GM21423 (cell line): ENCODE data around the gene CEP295NL.
"Not testable (repeated sequence)": the region's sequence is repeated elsewhere in the genome, so short reads cannot be mapped to it uniquely, and the experiment has no call there.

ENCODE experiments used
- ATAC-seq: cut with Tn5 transposase; IDR thresholded peaks from one replicate; pipeline ENCODE4 v1.9.1; 2021; ENCODE audit warnings: mild to moderate bottlenecking, moderate library complexity; ENCODE audit not compliant: unreplicated experiment

CEP295NL gene

DNA sequence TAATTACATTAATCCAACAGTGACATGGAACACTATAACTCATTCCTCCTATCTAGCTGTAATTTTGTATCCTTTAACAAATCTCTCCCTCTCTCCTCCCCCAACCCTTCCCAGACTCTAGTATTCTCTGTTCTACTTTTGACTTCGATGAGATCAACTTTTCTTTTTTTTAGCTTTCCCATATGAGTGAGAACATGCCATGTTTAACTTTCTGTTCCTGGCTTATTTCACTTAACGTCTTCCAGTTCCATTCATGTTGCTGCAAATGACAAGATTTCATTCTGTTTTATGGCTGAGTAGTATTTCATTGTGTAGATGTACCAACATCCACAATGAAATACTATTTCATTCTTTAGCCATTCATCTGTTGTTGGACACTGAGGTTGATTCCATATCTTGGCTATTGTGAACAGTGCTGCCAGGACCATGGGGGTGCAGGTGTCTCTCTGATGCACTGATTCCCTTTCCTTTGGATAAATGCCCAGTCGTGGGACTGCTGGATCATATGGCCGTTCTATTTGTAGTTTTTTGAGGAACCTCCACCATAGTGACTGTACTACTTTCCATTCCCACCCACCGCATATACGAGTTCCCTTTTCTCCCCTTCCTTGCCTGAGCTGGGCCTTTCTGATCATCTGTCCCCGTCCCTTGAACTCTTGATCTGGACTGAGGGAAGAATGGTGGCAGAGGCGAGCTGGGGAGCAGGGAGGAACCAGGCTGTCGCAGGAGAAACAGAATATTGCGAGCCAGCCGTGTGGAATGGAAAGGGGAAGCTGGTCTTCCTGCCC lies 7.7 kb upstream of the CEP295NL start:
- ATAC-seq = no peak

DNA sequence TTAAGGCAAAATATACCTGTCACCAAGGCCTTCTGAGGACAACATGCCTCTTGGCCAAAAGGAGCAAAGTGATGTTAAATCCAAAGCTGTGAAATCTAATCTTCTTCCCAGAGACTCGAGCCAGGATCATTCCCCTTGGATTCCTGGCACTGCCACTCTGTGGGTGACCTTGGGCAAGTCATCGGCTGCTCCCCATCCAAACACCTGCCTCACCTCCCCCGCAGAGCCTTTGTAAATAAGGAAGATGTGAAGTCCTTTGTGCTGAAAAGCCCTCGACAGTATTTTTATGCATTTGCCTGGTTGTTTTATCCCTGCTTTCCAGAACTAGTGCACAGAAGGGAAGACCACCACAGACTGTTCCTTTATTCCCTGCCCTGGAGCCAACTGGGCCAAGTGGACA lies 5.4 kb upstream of the CEP295NL start:
- no peak for ATAC-seq

GRCh38 chr17:78905541-78905940 lies 2.5 kb upstream of the CEP295NL start:
- no peak for ATAC-seq

GRCh38 chr17:78905116-78905515 lies 2.1 kb upstream of the CEP295NL start:
- ATAC-seq = no peak

GRCh38 chr17:78904371-78904770 lies 1.4 kb upstream of the CEP295NL start:
- ATAC-seq = no peak

- not testable (repeated sequence) for ATAC-seq
Observed at GRCh38 chr17:78902231-78902630, 770 bp downstream of the CEP295NL start.

DNA sequence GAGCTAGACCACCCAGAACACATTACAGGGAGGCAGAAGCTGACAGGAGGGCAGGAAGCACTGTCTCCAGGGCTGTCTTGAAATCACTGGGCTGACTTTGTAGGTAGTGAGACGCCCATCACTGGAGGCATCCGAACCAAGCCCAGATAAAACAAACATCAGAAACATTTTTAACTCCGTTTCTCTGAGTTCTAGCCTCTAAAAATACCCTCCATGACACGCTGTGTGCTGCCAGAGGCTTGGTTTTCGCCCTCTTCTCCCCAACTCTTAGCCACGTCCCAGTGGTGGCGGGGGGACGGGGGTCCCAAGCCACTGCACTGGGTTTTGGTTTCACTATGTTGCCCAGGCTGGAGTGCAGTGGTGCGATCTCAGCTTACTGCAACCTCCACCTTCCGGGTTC lies 1.2 kb downstream of the CEP295NL start:
- no peak for ATAC-seq

DNA sequence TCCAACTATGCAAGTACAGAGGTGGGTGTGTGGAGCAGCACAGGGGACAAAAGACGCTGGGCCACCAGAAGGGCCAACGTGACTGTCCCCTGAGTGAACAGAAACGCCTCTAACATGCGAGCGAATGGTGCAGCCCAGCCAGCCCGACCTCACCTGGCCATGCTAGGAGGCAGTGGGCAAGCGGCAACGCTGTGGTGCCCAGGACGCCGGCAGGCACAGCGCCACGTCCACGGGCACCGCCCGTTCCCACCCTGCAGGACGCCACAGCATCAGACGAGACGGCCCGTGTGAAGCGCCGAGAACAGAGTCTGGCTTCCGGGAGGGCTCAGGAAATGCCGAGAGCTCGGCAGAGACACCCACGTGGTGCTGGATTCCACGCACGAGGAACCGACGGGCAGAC lies 2.2 kb downstream of the CEP295NL start:
- no peak for ATAC-seq

GRCh38 chr17:78899361-78900260 lies 3.4 kb downstream of the CEP295NL start:
- no peak for ATAC-seq

DNA sequence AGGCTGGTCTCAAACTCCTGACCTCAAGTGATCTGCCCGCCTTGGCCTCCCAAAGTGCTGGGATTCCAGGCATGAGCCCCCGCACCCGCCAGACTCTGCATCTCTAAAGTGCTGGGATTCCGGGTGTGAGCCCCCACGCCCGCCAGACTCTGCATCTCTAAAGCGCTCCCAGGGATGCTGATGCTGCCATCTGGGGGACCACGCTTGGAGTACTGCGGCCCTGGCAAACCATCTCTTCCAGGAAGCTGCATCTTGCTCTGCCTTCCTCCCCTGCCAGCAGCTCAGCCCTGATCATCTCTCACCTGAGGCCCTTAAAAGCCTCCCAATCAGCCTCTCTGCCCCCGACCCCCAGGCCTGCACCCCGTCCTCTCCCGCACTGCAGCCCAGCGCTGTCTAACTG lies 4.1 kb downstream of the CEP295NL start:
- no peak for ATAC-seq

DNA sequence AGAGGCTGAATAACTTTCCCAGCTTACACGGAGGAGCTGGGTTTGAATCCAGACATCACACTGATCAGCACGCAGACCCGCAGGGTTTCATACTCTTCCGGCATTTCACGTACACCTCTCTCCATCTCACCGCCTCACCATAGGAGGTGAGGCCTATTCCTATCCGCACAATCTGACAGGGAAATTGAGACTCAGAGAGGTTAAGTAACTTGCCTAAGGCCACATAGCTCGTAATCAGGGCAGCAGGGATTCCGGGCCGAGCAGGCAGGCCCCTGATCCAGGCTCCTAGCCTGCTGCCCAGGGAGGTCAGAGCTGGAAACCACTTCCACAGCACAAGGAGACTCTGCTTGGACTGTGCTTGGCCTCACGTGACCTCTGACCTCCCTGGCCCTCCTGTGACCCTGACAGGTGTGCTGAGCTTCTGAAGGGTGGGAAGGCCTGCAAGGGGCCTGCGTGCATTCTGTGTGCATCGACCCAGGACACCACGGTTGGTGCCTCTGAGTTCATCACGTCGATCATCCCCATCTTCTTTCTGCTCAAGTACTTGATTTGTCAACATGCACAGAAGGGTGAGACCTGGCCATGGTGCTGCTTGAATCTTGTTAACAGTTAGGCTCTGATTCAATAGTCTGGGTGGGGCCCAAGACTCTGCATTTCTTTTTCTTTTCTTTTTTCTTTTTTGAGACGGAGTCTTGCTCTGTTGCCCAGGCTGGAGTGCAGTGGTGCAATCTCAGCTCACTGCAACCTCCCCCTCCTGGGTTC lies 4.7 kb downstream of the CEP295NL start:
- ATAC-seq = no peak

- ATAC-seq = no peak
Observed at GRCh38 chr17:78897664-78898047, 5.3 kb downstream of the CEP295NL start.

GRCh38 chr17:78896834-78897663 lies 6.0 kb downstream of the CEP295NL start:
- ATAC-seq = no peak

GRCh38 chr17:78896091-78896833 lies 6.7 kb downstream of the CEP295NL start:
- ATAC-seq = no peak

DNA sequence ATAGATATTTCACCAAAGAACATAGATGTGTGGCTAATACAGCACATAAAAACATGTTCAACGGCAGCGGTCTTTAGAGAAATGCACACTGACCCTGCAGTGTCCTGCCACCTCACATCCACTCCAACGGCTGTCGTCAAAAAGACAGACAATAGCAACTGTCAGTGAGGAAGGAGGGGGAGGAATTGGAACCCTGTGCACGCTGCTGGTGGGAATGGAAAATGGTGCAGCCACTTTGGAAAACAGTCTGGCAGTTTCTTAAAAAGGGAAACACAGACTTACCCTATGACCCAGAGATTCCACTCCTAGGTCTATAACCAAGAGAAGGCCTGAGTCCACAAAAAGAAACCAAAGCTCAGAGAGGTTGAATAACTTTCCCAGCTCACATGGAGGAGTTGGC lies 7.7 kb downstream of the CEP295NL start:
- ATAC-seq = no peak

DNA sequence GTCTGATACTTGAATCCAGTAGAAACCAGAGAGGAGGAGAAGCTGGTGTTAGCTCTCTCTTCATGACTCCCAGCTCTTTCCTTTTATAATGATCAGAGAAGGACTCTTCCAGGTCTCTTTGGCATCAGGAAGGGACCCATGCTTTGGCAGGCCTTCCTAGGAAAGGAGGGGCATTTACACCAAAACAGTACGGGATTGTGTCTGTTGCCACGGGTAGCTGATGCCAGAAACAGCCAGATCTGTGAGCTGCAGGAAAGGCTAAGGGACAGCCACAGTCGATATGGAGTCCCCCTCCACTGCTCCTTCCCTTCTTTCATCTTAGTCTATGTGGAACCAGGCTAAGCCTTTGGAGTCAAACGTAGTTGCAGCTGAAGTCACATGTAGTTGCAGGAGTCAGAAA lies 9.3 kb downstream of the CEP295NL start:
- no peak for ATAC-seq

DNA sequence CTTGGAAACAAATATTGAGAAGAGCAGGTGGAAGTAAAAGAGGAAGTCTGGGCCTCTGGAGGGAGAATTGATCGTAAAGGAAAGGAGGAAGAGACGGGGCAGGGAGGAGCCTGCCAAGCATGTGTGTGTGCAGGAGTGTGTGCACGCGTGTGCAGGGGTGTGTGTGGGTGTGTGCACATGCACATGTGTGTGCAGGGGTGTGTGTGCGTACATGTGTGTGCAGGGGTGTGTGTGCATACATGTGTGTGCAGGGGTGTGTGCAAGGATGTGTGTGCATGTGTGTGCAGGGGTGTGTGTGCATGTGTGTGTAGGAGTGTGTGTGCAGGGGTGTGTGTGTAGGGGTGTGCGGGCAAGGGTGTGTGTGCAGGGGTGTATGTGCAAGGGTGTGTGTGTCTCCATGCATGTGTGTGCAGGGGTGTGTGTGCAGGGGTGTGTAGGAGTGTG lies 10.0 kb downstream of the CEP295NL start:
- no peak for ATAC-seq

- ATAC-seq = no peak
Observed at GRCh38 chr17:78892520-78892919, 10.5 kb downstream of the CEP295NL start.

DNA sequence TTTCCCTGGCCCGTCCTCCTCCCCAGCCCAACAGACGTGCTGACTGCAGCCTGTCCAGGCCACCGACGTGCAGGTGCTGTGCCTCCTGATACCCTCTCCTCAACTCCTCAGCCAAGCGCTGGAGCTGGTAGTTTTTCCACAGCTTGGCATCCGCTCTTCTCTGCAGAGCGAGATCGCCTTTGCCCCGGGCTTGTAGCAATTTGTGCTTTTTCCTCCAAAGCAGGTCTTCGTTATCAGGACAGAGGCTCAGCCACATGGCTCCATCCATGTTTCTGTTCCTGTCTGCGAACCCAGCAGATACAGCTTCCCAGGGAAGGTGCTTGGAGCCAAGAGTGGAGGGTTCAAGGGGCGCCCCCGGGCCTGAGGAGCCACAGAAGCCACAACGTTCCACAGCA lies 10.9 kb downstream of the CEP295NL start:
- ATAC-seq = no peak
